Nephron (organoid): ENCODE measurements around the gene DNAH7.

Source experiments
- H3K27ac Mint-ChIP-seq, 3 experiments: 2 replicates each; pipeline ENCODE4 v1.8.0; 2020; ENCODE audit warnings: mixed read lengths in 3 of 3, mild to moderate bottlenecking in 2 of 3, moderate library complexity in 1 of 3
- H3K27me3 Mint-ChIP-seq: 2 replicates; pipeline ENCODE4 v1.8.0; 2021; ENCODE audit warnings: low read depth, mild to moderate bottlenecking, moderate library complexity, mixed read lengths
- H3K36me3 Mint-ChIP-seq: 2 replicates; pipeline ENCODE4 v1.8.0; 2020; ENCODE audit warnings: low read depth, mixed read lengths
- H3K4me1 Mint-ChIP-seq: 2 replicates; pipeline ENCODE4 v1.8.0; 2020; ENCODE audit warnings: mixed read lengths
- H3K4me3 Mint-ChIP-seq, 3 experiments: 2 replicates each; pipeline ENCODE4 v1.8.0; 2020; ENCODE audit warnings: mild to moderate bottlenecking in 3 of 3, mixed read lengths in 3 of 3, moderate library complexity in 2 of 3
- H3K9me3 Mint-ChIP-seq: 2 replicates; pipeline ENCODE4 v1.8.0; 2020; ENCODE audit warnings: mixed read lengths
- CTCF ChIP-seq, 3 experiments: fragments of 200-600 bp; sonication (generic); IDR thresholded peaks; one replicate each; pipeline ENCODE4 v1.5.0; 2021; ENCODE audit warnings: antibody characterized with exemption in 3 of 3; ENCODE audit not compliant: unreplicated experiment in 3 of 3

Gene DNAH7

GRCh38 chr2:195759877-195760276, 308.8 kb downstream of the DNAH7 start:
- no peak overlapping the region for H3K27ac Mint-ChIP-seq
- no peak for TF ChIP-seq CTCF (IDR thresholded peaks at IDR 0.05; ENCODE audit: unreplicated experiment in 3 of 3)
- H3K4me3 Mint-ChIP-seq, result no peak overlapping the region
- H3K4me1 Mint-ChIP-seq, result no peaks in the 10 kb centered on the region
- H3K27me3 Mint-ChIP-seq, result no peaks in the 10 kb centered on the region
- H3K9me3 Mint-ChIP-seq, result peaks cover 30% of the 10 kb centered on the region
- H3K36me3 Mint-ChIP-seq, result peaks cover 10% of the 10 kb centered on the region

- no peak for TF ChIP-seq CTCF (IDR thresholded peaks at IDR 0.05; ENCODE audit: unreplicated experiment in 3 of 3)
- Mint-ChIP-seq H3K36me3 (peaks cover 5% of the 10 kb centered on the region), H3K9me3 (peaks cover 24% of the 10 kb centered on the region), H3K27me3 (no peaks in the 10 kb centered on the region), H3K4me1 (no peaks in the 10 kb centered on the region), H3K4me3 (no peak overlapping the region), H3K27ac (no peak overlapping the region)
These were observed 309.8 kb downstream of the DNAH7 start for GRCh38 chr2:195758846-195759245.

- TF ChIP-seq CTCF (IDR thresholded peaks at IDR 0.05; ENCODE audit: unreplicated experiment in 3 of 3), result no peak
- no peaks in the 10 kb centered on the region for H3K36me3 Mint-ChIP-seq
- no peak overlapping the region for H3K4me3 Mint-ChIP-seq
- no peaks in the 10 kb centered on the region for H3K4me1 Mint-ChIP-seq
- H3K9me3 Mint-ChIP-seq, result peaks cover 7% of the 10 kb centered on the region
- H3K27me3 Mint-ChIP-seq, result no peaks in the 10 kb centered on the region
- no peak overlapping the region for H3K27ac Mint-ChIP-seq
These were observed 312.3 kb downstream of the DNAH7 start for GRCh38 chr2:195756218-195756942.

- Mint-ChIP-seq H3K4me1 (peaks cover 6% of the 10 kb centered on the region), H3K27me3 (no peaks in the 10 kb centered on the region), H3K9me3 (peaks cover 23% of the 10 kb centered on the region), H3K36me3 (peaks cover 68% of the 10 kb centered on the region), H3K27ac (no peak overlapping the region), H3K4me3 (no peak overlapping the region)
- TF ChIP-seq CTCF (IDR thresholded peaks at IDR 0.05; ENCODE audit: unreplicated experiment in 3 of 3), result no peak
These were observed 327.4 kb downstream of the DNAH7 start for GRCh38 chr2:195741191-195741590.

- Mint-ChIP-seq H3K9me3 (peaks cover 2% of the 10 kb centered on the region), H3K27me3 (no peaks in the 10 kb centered on the region), H3K36me3 (peaks cover 53% of the 10 kb centered on the region), H3K4me1 (peaks cover 6% of the 10 kb centered on the region), H3K4me3 (no peak overlapping the region), H3K27ac (no peak overlapping the region)
- TF ChIP-seq CTCF (IDR thresholded peaks at IDR 0.05; ENCODE audit: unreplicated experiment in 3 of 3), result no peak
These were observed 330.9 kb downstream of the DNAH7 start for GRCh38 chr2:195737511-195738325.
